Neural progenitor cell (in vitro differentiated cells): ENCODE results near the gene JMJD4. TPM values are rescaled to one million over a fixed set of nuclear protein-coding genes. Genes with fewer than 3 reads are reported as not detected.

Experiments used
- DNase-seq: peaks from one replicate; pipeline ENCODE4 v3.0.0-alpha.2; 2016; ENCODE audit warnings: low spot score
- H2AFZ ChIP-seq: fragments of 200-600 bp; sonication (generic); replicated peaks from 2 replicates; pipeline ENCODE4 v1.6.1; 2016; ENCODE audit warnings: antibody characterized with exemption
- H3F3A ChIP-seq: fragments of 200-600 bp; sonication (generic); 2 replicates; pipeline ENCODE4 v1.6.1; 2016; ENCODE audit warnings: antibody characterized with exemption, low read depth
- H3K27ac ChIP-seq: fragments of 200-600 bp; sonication (generic); 2 replicates; pipeline ENCODE4 v1.5.1; 2016; ENCODE audit warnings: mild to moderate bottlenecking
- H3K27me3 ChIP-seq: fragments of 200-600 bp; sonication (generic); 2 replicates; pipeline ENCODE4 v1.6.1; 2016; ENCODE audit warnings: mild to moderate bottlenecking, moderate library complexity
- H3K36me3 ChIP-seq: fragments of 200-600 bp; sonication (generic); 2 replicates; pipeline ENCODE4 v1.5.1; 2016
- H3K4me1 ChIP-seq: fragments of 200-600 bp; sonication (generic); 2 replicates; pipeline ENCODE4 v1.6.1; 2016; ENCODE audit warnings: mixed run types
- H3K4me2 ChIP-seq: fragments of 200-600 bp; sonication (generic); 2 replicates; pipeline ENCODE4 v1.6.1; 2016
- H3K4me3 ChIP-seq: fragments of 200-600 bp; sonication (generic); 2 replicates; pipeline ENCODE4 v1.5.1; 2016
- H3K79me2 ChIP-seq: fragments of 200-600 bp; sonication (generic); 2 replicates; pipeline ENCODE4 v1.6.1; 2016; ENCODE audit warnings: low read depth
- H3K9ac ChIP-seq: fragments of 200-600 bp; sonication (generic); 2 replicates; pipeline ENCODE4 v1.6.1; 2016
- H3K9me3 ChIP-seq: fragments of 200-600 bp; sonication (generic); 2 replicates; pipeline ENCODE4 v1.5.1; 2016; ENCODE audit warnings: low read depth
- H4K20me1 ChIP-seq: fragments of 200-600 bp; sonication (generic); 2 replicates; pipeline ENCODE4 v1.6.1; 2016; ENCODE audit warnings: low read depth
- H3K27ac Mint-ChIP-seq: 3 replicates; pipeline ENCODE4 v1.8.0; 2021; ENCODE audit warnings: mixed read lengths
- H3K27me3 Mint-ChIP-seq: 2 replicates; pipeline ENCODE4 v1.8.0; 2022; ENCODE audit warnings: low read depth, mild to moderate bottlenecking, inconsistent platforms, moderate library complexity, mixed read lengths; ENCODE audit not compliant: insufficient read depth
- H3K36me3 Mint-ChIP-seq: 3 replicates; pipeline ENCODE4 v1.8.0; 2021; ENCODE audit warnings: mixed read lengths
- H3K4me1 Mint-ChIP-seq: 3 replicates; pipeline ENCODE4 v1.8.0; 2021; ENCODE audit warnings: mixed read lengths
- H3K4me3 Mint-ChIP-seq: 3 replicates; pipeline ENCODE4 v1.8.0; 2021; ENCODE audit warnings: mild to moderate bottlenecking, moderate library complexity, mixed read lengths
- H3K9me3 Mint-ChIP-seq: 3 replicates; pipeline ENCODE4 v1.8.0; 2020; ENCODE audit warnings: mixed read lengths
- CTCF ChIP-seq: fragments of 200-600 bp; sonication (generic); IDR thresholded peaks from 2 replicates; pipeline ENCODE4 v1.5.1; 2017; ENCODE audit warnings: antibody characterized with exemption, mild to moderate bottlenecking
- EZH2 ChIP-seq: fragments of 200-600 bp; sonication (generic); IDR thresholded peaks from 2 replicates; pipeline ENCODE4 v1.6.1; 2017; ENCODE audit warnings: antibody characterized with exemption, mild to moderate bottlenecking, moderate library complexity
- EZH2phosphoT487 ChIP-seq: fragments of 200-600 bp; sonication (generic); IDR thresholded peaks from 2 replicates; pipeline ENCODE4 v1.6.1; 2017; ENCODE audit warnings: antibody characterized with exemption
- total RNA-seq: library from RNA; depleted of rRNA; stranded (reverse); fragments of >200 nt; gene quantifications from 2 replicates; pipeline ENCODE4 v1.2.3, GENCODE V29; 2015; ENCODE audit warnings: low replicate concordance

Gene JMJD4
- total RNA-seq, 1 donor from 2014 or later, result 7.5 TPM

GRCh38 chr1:227697321-227697864 lies 37.7 kb downstream of the JMJD4 start:
- Histone ChIP-seq H3K9me3 (peaks cover 6% of the 10 kb centered on the region), H2AFZ (no peak overlapping the region), H3K27ac (no peak overlapping the region), H3K4me3 (no peak overlapping the region), H3K9ac (no peak overlapping the region), H3K79me2 (no peaks in the 10 kb centered on the region), H3K4me1 (no peaks in the 10 kb centered on the region), H4K20me1 (no peaks in the 10 kb centered on the region), H3K36me3 (no peaks in the 10 kb centered on the region), H3F3A (no peaks in the 10 kb centered on the region), H3K4me2 (no peak overlapping the region), H3K27me3 (no peaks in the 10 kb centered on the region)
- TF ChIP-seq EZH2phosphoT487, result no peak
- H3K27ac Mint-ChIP-seq, result no peak overlapping the region
- no peak for DNase-seq
- peaks cover 24% of the 10 kb centered on the region for H3K9me3 Mint-ChIP-seq
- peaks cover 10% of the 10 kb centered on the region for H3K27me3 Mint-ChIP-seq
- H3K4me1 Mint-ChIP-seq, result no peaks in the 10 kb centered on the region
- H3K36me3 Mint-ChIP-seq, result no peaks in the 10 kb centered on the region
- no peak overlapping the region for H3K4me3 Mint-ChIP-seq

DNA sequence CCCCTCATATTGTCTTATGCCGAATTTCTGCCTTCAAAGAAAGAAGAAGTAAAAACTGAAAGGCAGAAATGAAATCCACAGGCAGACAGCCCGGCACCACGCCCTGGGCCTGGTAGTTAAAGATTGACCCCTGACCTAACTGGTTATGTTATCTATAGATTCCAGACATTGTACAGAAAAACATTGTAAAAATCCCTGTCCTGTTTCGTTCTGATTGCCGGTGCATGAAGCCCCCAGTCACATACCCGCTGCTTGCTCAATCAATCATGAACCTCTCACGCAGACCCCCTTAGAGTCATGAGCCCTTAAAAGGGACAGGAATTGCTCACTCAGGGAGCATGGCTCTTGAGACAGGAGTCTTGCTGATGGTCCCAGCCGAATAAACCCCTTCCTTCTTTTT lies 49.3 kb downstream of the JMJD4 start:
- H3K27me3 Mint-ChIP-seq, result no peaks in the 10 kb centered on the region

More for the DNA sequence above, 49.3 kb downstream of the JMJD4 start:
- no peak overlapping the region for H3K4me3 ChIP-seq
- Mint-ChIP-seq H3K27ac (no peak overlapping the region), H3K9me3 (peaks cover 38% of the 10 kb centered on the region), H3K4me1 (no peaks in the 10 kb centered on the region), H3K4me3 (no peak overlapping the region), H3K36me3 (no peaks in the 10 kb centered on the region)
- H3K4me2 ChIP-seq, result no peak overlapping the region
- no peaks in the 10 kb centered on the region for H3K27me3 ChIP-seq
- no peaks in the 10 kb centered on the region for H3K4me1 ChIP-seq
- no peaks in the 10 kb centered on the region for H3K36me3 ChIP-seq
- H2AFZ ChIP-seq, result no peak overlapping the region
- DNase-seq, result no peak
- H3K79me2 ChIP-seq, result no peaks in the 10 kb centered on the region
- H3K9me3 ChIP-seq, result no peaks in the 10 kb centered on the region
- H4K20me1 ChIP-seq, result no peaks in the 10 kb centered on the region
- no peak overlapping the region for H3K27ac ChIP-seq
- TF ChIP-seq CTCF (no peak), EZH2 (no peak), EZH2phosphoT487 (no peak)
- no peaks in the 10 kb centered on the region for H3F3A ChIP-seq
- no peak overlapping the region for H3K9ac ChIP-seq

Other genes starting within 250 kb of the JMJD4 start
- 46.8 and 63.8 TPM in 2 replicates for gene ZNF678, start 171.7 kb downstream of the JMJD4 start, total RNA-seq
- gene SNAP47, start 133 bp upstream of the JMJD4 start, total RNA-seq, result 52.8 and 54.8 TPM in 2 replicates
- not detected in 2 replicates for gene PRSS38, start 80.4 kb upstream of the JMJD4 start, total RNA-seq
- 1.4 and 2.7 TPM in 2 replicates for gene WNT9A, start 212.6 kb upstream of the JMJD4 start, total RNA-seq